H9 (cell line): Measurements from ENCODE around the gene C1S. TPM values are rescaled to one million over a fixed set of nuclear protein-coding genes. Genes with fewer than 3 reads are reported as not detected.

Source experiments
- DNase-seq: peaks from one replicate; pipeline ENCODE4 v3.0.0-alpha.2; 2017
- H2AFZ ChIP-seq: one replicate; pipeline ENCODE4 v1.6.1; 2013; ENCODE audit warnings: mild to moderate bottlenecking, low read length, control low read depth, moderate library complexity
- H2AK5ac ChIP-seq: 2 replicates; pipeline ENCODE4 v1.6.1; 2013; ENCODE audit warnings: low read length, control low read depth, mixed read lengths; ENCODE audit not compliant: insufficient read length
- H2BK120ac ChIP-seq: one replicate; pipeline ENCODE4 v1.6.1; 2013; ENCODE audit warnings: low read depth, mild to moderate bottlenecking, low read length, control low read depth, inconsistent platforms; ENCODE audit not compliant: poor library complexity, severe bottlenecking
- H2BK12ac ChIP-seq: 2 replicates; pipeline ENCODE4 v1.6.1; 2013; ENCODE audit warnings: low read length, control low read depth, mixed read lengths, low read depth; ENCODE audit not compliant: insufficient read length
- H2BK15ac ChIP-seq: 2 replicates; pipeline ENCODE4 v1.6.1; 2013; ENCODE audit warnings: low read depth, low read length, control low read depth
- H2BK20ac ChIP-seq: one replicate; pipeline ENCODE4 v1.6.1; 2013; ENCODE audit warnings: low read depth, mild to moderate bottlenecking, low read length, control low read depth, inconsistent platforms; ENCODE audit not compliant: poor library complexity, severe bottlenecking
- H2BK5ac ChIP-seq: 2 replicates; pipeline ENCODE4 v1.6.1; 2013; ENCODE audit warnings: low read length, control low read depth, mixed read lengths; ENCODE audit not compliant: insufficient read length
- H3K14ac ChIP-seq: 2 replicates; pipeline ENCODE4 v1.6.1; 2013; ENCODE audit warnings: low read length, control low read depth; ENCODE audit not compliant: insufficient read depth
- H3K18ac ChIP-seq: 2 replicates; pipeline ENCODE4 v1.6.1; 2013; ENCODE audit warnings: low read depth, mild to moderate bottlenecking, mixed read lengths, low read length, control low read depth; ENCODE audit not compliant: insufficient read length
- H3K23ac ChIP-seq: 2 replicates; pipeline ENCODE4 v1.6.1; 2013; ENCODE audit warnings: low read length, control low read depth, mixed read lengths, low read depth; ENCODE audit not compliant: insufficient read length
- H3K23me2 ChIP-seq: 2 replicates; pipeline ENCODE4 v1.6.1; 2013; ENCODE audit warnings: low read depth, mild to moderate bottlenecking, mixed read lengths, low read length, control low read depth; ENCODE audit not compliant: insufficient read length, poor library complexity, severe bottlenecking
- H3K27ac ChIP-seq: 2 replicates; pipeline ENCODE4 v1.5.1; 2013; ENCODE audit warnings: low read length, control low read depth, mixed read lengths, low read depth; ENCODE audit not compliant: insufficient read length
- H3K27me3 ChIP-seq: 2 replicates; pipeline ENCODE4 v1.6.1; 2013; ENCODE audit warnings: low read length, control low read depth, inconsistent platforms; ENCODE audit not compliant: insufficient read depth
- H3K4ac ChIP-seq: 2 replicates; pipeline ENCODE4 v1.6.1; 2013; ENCODE audit warnings: low read depth, mild to moderate bottlenecking, control low read depth, inconsistent platforms, low read length, moderate library complexity
- H3K4me1 ChIP-seq: 2 replicates; pipeline ENCODE4 v1.6.1; 2013; ENCODE audit warnings: low read length, control low read depth, inconsistent platforms; ENCODE audit not compliant: insufficient read depth
- H3K4me2 ChIP-seq: 2 replicates; pipeline ENCODE4 v1.6.1; 2013; ENCODE audit warnings: low read length, control low read depth, mixed read lengths; ENCODE audit not compliant: insufficient read length, insufficient read depth
- H3K56ac ChIP-seq: 2 replicates; pipeline ENCODE4 v1.6.1; 2013; ENCODE audit warnings: low read depth, mild to moderate bottlenecking, mixed read lengths, low read length, control low read depth; ENCODE audit not compliant: insufficient read length
- H3K79me1 ChIP-seq: 2 replicates; pipeline ENCODE4 v1.6.1; 2013; ENCODE audit warnings: low read depth, mild to moderate bottlenecking, moderate library complexity, low read length, control low read depth, inconsistent platforms; ENCODE audit not compliant: insufficient read depth, poor library complexity, severe bottlenecking
- H3K79me2 ChIP-seq: 2 replicates; pipeline ENCODE4 v1.6.1; 2013; ENCODE audit warnings: low read length, control low read depth, inconsistent platforms; ENCODE audit not compliant: insufficient read depth
- H3K9ac ChIP-seq: 2 replicates; pipeline ENCODE4 v1.6.1; 2013; ENCODE audit warnings: low read length, control low read depth, mixed read lengths; ENCODE audit not compliant: insufficient read length; ENCODE audit errors: extremely low read depth
- H3K9me3 ChIP-seq: one replicate; pipeline ENCODE4 v1.6.1; 2013; ENCODE audit warnings: low read depth, low read length, inconsistent platforms; ENCODE audit not compliant: control insufficient read depth
- H3T11ph ChIP-seq: one replicate; pipeline ENCODE4 v1.6.1; 2013; ENCODE audit warnings: mild to moderate bottlenecking, low read length, control low read depth, inconsistent platforms
- H4K20me1 ChIP-seq: one replicate; pipeline ENCODE4 v1.6.1; 2013; ENCODE audit not compliant: control insufficient read depth, insufficient read length, insufficient read depth
- H4K5ac ChIP-seq: 2 replicates; pipeline ENCODE4 v1.6.1; 2013; ENCODE audit warnings: low read depth, mild to moderate bottlenecking, mixed read lengths, low read length, control low read depth; ENCODE audit not compliant: insufficient read length
- H4K8ac ChIP-seq: replicated peaks from 2 replicates; pipeline ENCODE4 v1.6.1; 2013; ENCODE audit warnings: low read length, control low read depth, mixed read lengths, low read depth; ENCODE audit not compliant: insufficient read length
- H4K91ac ChIP-seq: 2 replicates; pipeline ENCODE4 v1.6.1; 2013; ENCODE audit warnings: low read depth, mild to moderate bottlenecking, moderate library complexity, mixed read lengths, low read length, control low read depth; ENCODE audit not compliant: insufficient read length
- H3K27ac Mint-ChIP-seq, 3 experiments: 2 replicates in 2 of 3; 3 replicates in 1 of 3; pipeline ENCODE4 v1.8.0; 2020 to 2021; ENCODE audit warnings: mixed read lengths in 3 of 3, mild to moderate bottlenecking in 1 of 3, moderate library complexity in 1 of 3
- H3K27me3 Mint-ChIP-seq: 2 replicates; pipeline ENCODE4 v1.8.0; 2021; ENCODE audit warnings: low read depth, mild to moderate bottlenecking, moderate library complexity, mixed read lengths
- H3K36me3 Mint-ChIP-seq, 3 experiments: 2 replicates in 2 of 3; 3 replicates in 1 of 3; pipeline ENCODE4 v1.8.0; 2020 to 2021; ENCODE audit warnings: low read depth in 3 of 3, mixed read lengths in 3 of 3; ENCODE audit not compliant: insufficient read depth in 1 of 3
- H3K4me1 Mint-ChIP-seq, 2 experiments: 2 replicates each; pipeline ENCODE4 v1.8.0; 2020; ENCODE audit warnings: mixed read lengths in 2 of 2
- H3K4me3 Mint-ChIP-seq, 2 experiments: 2 replicates in 1 of 2; 3 replicates in 1 of 2; pipeline ENCODE4 v1.8.0; 2020 to 2021; ENCODE audit warnings: mild to moderate bottlenecking in 2 of 2, mixed read lengths in 2 of 2, moderate library complexity in 1 of 2
- H3K9me3 Mint-ChIP-seq, 2 experiments: 2 replicates in 1 of 2; 3 replicates in 1 of 2; pipeline ENCODE4 v1.8.0; 2020; ENCODE audit warnings: mild to moderate bottlenecking in 2 of 2, mixed read lengths in 2 of 2, moderate library complexity in 1 of 2
- WGBS: extraction: QIAGEN DNeasy Blood & Tissue Kit; methylation state at CpG from one replicate; pipeline ENCODE4 v1.1.7; 2013; ENCODE audit warnings: missing lambda C conversion rate, low lambda C conversion rate, mixed read lengths; ENCODE audit not compliant: insufficient read length; ENCODE audit errors: extremely low coverage; 5-methylcytosine and 5-hydroxymethylcytosine counted together
- total RNA-seq: library from RNA; stranded (reverse); gene quantifications from 2 replicates; pipeline ENCODE4 v1.2.1, GENCODE V29; 2021
- TF ChIP-seq, protein P1 (sequence below): fragments of 200-600 bp; sonication (generic); conservative IDR thresholded peaks from 3 replicates; pipeline ENCODE4 v1.8.0; 2021; ENCODE audit warnings: antibody characterized with exemption, mild to moderate bottlenecking

The C1S gene
- total RNA-seq, 1 experiment from 2014 or later, result 4.2 TPM

DNA sequence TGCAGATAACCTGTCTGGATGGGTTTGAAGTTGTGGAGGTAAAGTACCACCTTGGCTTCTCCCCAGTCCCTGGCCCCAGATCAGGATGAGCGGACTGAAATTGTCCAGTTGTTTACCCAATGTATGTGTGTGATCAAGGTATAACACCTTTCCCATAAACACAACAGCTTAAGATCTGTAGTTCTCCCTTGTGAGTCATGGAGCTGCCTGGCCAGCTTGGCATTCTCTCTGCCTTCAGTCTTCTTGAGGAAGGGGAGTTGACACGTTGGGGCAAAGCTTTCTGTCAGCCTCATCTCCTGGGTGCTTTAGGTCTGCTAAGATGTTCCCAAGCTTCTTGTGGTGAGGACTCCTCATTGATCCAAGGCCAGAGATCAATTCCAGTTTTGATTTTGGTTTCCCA is 6.1 kb downstream of the C1S start:
- no peak overlapping the region for H3K4ac ChIP-seq
- no peak overlapping the region for H2AFZ ChIP-seq
- no peak overlapping the region for H3K14ac ChIP-seq
- Mint-ChIP-seq H3K27ac (no peak overlapping the region), H3K27me3 (peaks cover 9% of the 10 kb centered on the region), H3K4me1 (no peaks in the 10 kb centered on the region), H3K36me3 (no peaks in the 10 kb centered on the region), H3K9me3 (no peaks in the 10 kb centered on the region; a peak in 1 of 5 replicates), H3K4me3 (no peak overlapping the region)
- H3K79me2 ChIP-seq, result 0 out of 2 replicates have a peak, but pooled peaks cover 2% of the 10 kb centered on the region
- H3K9ac ChIP-seq, result no peak overlapping the region
- DNase-seq, result no peak
- no peak overlapping the region for H2BK12ac ChIP-seq
- H3K18ac ChIP-seq, result no peak overlapping the region
- no peak overlapping the region for H2BK15ac ChIP-seq
- no peak overlapping the region for H2BK120ac ChIP-seq
- TF ChIP-seq, protein P1, sequence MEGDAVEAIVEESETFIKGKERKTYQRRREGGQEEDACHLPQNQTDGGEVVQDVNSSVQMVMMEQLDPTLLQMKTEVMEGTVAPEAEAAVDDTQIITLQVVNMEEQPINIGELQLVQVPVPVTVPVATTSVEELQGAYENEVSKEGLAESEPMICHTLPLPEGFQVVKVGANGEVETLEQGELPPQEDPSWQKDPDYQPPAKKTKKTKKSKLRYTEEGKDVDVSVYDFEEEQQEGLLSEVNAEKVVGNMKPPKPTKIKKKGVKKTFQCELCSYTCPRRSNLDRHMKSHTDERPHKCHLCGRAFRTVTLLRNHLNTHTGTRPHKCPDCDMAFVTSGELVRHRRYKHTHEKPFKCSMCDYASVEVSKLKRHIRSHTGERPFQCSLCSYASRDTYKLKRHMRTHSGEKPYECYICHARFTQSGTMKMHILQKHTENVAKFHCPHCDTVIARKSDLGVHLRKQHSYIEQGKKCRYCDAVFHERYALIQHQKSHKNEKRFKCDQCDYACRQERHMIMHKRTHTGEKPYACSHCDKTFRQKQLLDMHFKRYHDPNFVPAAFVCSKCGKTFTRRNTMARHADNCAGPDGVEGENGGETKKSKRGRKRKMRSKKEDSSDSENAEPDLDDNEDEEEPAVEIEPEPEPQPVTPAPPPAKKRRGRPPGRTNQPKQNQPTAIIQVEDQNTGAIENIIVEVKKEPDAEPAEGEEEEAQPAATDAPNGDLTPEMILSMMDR, result no peak
- no peak overlapping the region for H2BK5ac ChIP-seq
- no peaks in the 10 kb centered on the region for H3K4me1 ChIP-seq
- H4K91ac ChIP-seq, result no peak overlapping the region
- no peak overlapping the region for H2BK20ac ChIP-seq
- no peaks in the 10 kb centered on the region for H4K20me1 ChIP-seq
- H3T11ph ChIP-seq, result no peak overlapping the region
- H3K4me2 ChIP-seq, result no peak overlapping the region
- H3K56ac ChIP-seq, result no peak overlapping the region
- no peak overlapping the region for H3K23ac ChIP-seq
- H3K9me3 ChIP-seq, result no peaks in the 10 kb centered on the region
- H4K8ac ChIP-seq, result no peak overlapping the region
- H2AK5ac ChIP-seq, result no peak overlapping the region
- H3K27me3 ChIP-seq, result no peaks in the 10 kb centered on the region
- no CpG with 5 or more reads among the region's 2 CpGs for WGBS
- no peak overlapping the region for H4K5ac ChIP-seq
- H3K79me1 ChIP-seq, result no peaks in the 10 kb centered on the region
- H3K23me2 ChIP-seq, result no peaks in the 10 kb centered on the region
- H3K27ac ChIP-seq, result no peak overlapping the region
